ENCODE results near the gene MAPK8. TPM values are rescaled to one million over a fixed set of nuclear protein-coding genes. Genes with fewer than 3 reads are reported as not detected.

Gene MAPK8
- total and polyA plus RNA-seq, 3 experiments from 2014 or later, result 20.5 to 43.5 (median 38.8) TPM

- Mint-ChIP-seq H3K27ac (peak overlapping the region in 1 of 8 donors; percentile 36), H3K36me3 (peaks cover 21 to 41% (median 28%) of the 10 kb centered on the region in 3 donors), H3K4me3 (no peak overlapping the region), H3K9me3 (peaks cover 0 to 7% (median 3%) of the 10 kb centered on the region in 5 donors), H3K27me3 (no peaks in the 10 kb centered on the region), H3K4me1 (peaks cover 22 to 45% (median 41%) of the 10 kb centered on the region in 3 donors)
- DNase-seq, result no peak
- ChIA-PET POLR2A (no interaction called here), CTCF (no interaction called here)
- Histone ChIP-seq H3K9me3 (ENCODE audit: low read length) (no peaks in the 10 kb centered on the region), H3K27me3 (ENCODE audit: insufficient read depth, low read length, poor library complexity, severe bottlenecking) (no peaks in the 10 kb centered on the region), H3K27ac (ENCODE audit: low read depth, low read length) (no peak overlapping the region), H3K4me3 (ENCODE audit: low read length) (no peak overlapping the region), H3K36me3 (ENCODE audit: insufficient read depth, low read length) (no peaks in the 10 kb centered on the region), H3K4me1 (ENCODE audit: insufficient read depth, low read length) (peaks cover 16% of the 10 kb centered on the region)
Observed at GRCh38 chr10:48332166-48332870, 25.8 kb downstream of the MAPK8 start.

- peaks cover 0 to 7% (median 3%) of the 10 kb centered on the region in 5 donors for H3K9me3 Mint-ChIP-seq
- ChIA-PET POLR2A (no interaction called here), CTCF (no interaction called here)
- peaks cover 25 to 47% (median 41%) of the 10 kb centered on the region in 3 donors for H3K4me1 Mint-ChIP-seq
- H3K4me1 ChIP-seq (ENCODE audit: insufficient read depth, low read length), result peaks cover 16% of the 10 kb centered on the region
- DNase-seq, result no peak
- H3K36me3 Mint-ChIP-seq, result peaks cover 21 to 43% (median 31%) of the 10 kb centered on the region in 3 donors
- no peak overlapping the region for H3K4me3 Mint-ChIP-seq
- H3K27me3 Mint-ChIP-seq, result no peaks in the 10 kb centered on the region
- H3K27ac Mint-ChIP-seq, result peak overlapping the region in 2 of 8 donors; percentile 29 to 33
- no peak overlapping the region for H3K27ac ChIP-seq (ENCODE audit: low read depth, low read length)
- no peaks in the 10 kb centered on the region for H3K36me3 ChIP-seq (ENCODE audit: insufficient read depth, low read length)
- H3K27me3 ChIP-seq (ENCODE audit: insufficient read depth, low read length, poor library complexity, severe bottlenecking), result no peaks in the 10 kb centered on the region
- H3K4me3 ChIP-seq (ENCODE audit: low read length), result no peak overlapping the region
- H3K9me3 ChIP-seq (ENCODE audit: low read length), result no peaks in the 10 kb centered on the region
Observed at GRCh38 chr10:48332871-48333216, 26.4 kb downstream of the MAPK8 start.

- CTCF ChIA-PET, result no interaction called here
Observed at GRCh38 chr10:48333856-48334255, 27.4 kb downstream of the MAPK8 start.

GRCh38 chr10:48335788-48336187 lies 29.3 kb downstream of the MAPK8 start:
- no peak overlapping the region for H3K27ac ChIP-seq (ENCODE audit: low read depth, low read length)
- no peak overlapping the region for H3K4me3 Mint-ChIP-seq
- no peak overlapping the region for H3K4me3 ChIP-seq (ENCODE audit: low read length)
- CTCF ChIA-PET, result no interaction called here
- H3K9me3 ChIP-seq (ENCODE audit: low read length), result no peaks in the 10 kb centered on the region
- no peak for DNase-seq
- POLR2A ChIA-PET, result no interaction called here
- H3K27ac Mint-ChIP-seq, result no peak overlapping the region
- peaks cover 0 to 7% (median 3%) of the 10 kb centered on the region in 5 donors for H3K9me3 Mint-ChIP-seq
- H3K36me3 Mint-ChIP-seq, result peaks cover 17 to 35% (median 23%) of the 10 kb centered on the region in 3 donors
- peaks cover 20 to 51% (median 37%) of the 10 kb centered on the region in 3 donors for H3K4me1 Mint-ChIP-seq
- H3K27me3 ChIP-seq (ENCODE audit: insufficient read depth, low read length, poor library complexity, severe bottlenecking), result no peaks in the 10 kb centered on the region
- H3K36me3 ChIP-seq (ENCODE audit: insufficient read depth, low read length), result no peaks in the 10 kb centered on the region
- no peaks in the 10 kb centered on the region for H3K27me3 Mint-ChIP-seq
- H3K4me1 ChIP-seq (ENCODE audit: insufficient read depth, low read length), result peaks cover 9% of the 10 kb centered on the region

More at GRCh38 chr10:48333856-48334255, 27.4 kb downstream of the MAPK8 start:
- H3K27ac Mint-ChIP-seq, result no peak overlapping the region
- peaks cover 25 to 46% (median 40%) of the 10 kb centered on the region in 3 donors for H3K4me1 Mint-ChIP-seq
- Histone ChIP-seq H3K27me3 (ENCODE audit: insufficient read depth, low read length, poor library complexity, severe bottlenecking) (no peaks in the 10 kb centered on the region), H3K4me3 (ENCODE audit: low read length) (no peak overlapping the region), H3K4me1 (ENCODE audit: insufficient read depth, low read length) (peaks cover 16% of the 10 kb centered on the region), H3K9me3 (ENCODE audit: low read length) (no peaks in the 10 kb centered on the region), H3K36me3 (ENCODE audit: insufficient read depth, low read length) (no peaks in the 10 kb centered on the region), H3K27ac (ENCODE audit: low read depth, low read length) (no peak overlapping the region)
- H3K4me3 Mint-ChIP-seq, result no peak overlapping the region
- no peaks in the 10 kb centered on the region for H3K27me3 Mint-ChIP-seq
- DNase-seq, result no peak
- H3K36me3 Mint-ChIP-seq, result peaks cover 20 to 43% (median 27%) of the 10 kb centered on the region in 3 donors
- peaks cover 0 to 7% (median 3%) of the 10 kb centered on the region in 5 donors for H3K9me3 Mint-ChIP-seq
- POLR2A ChIA-PET, result no interaction called here

- CTCF ChIA-PET, result no interaction called here
- no peak overlapping the region for H3K27ac Mint-ChIP-seq
Observed at GRCh38 chr10:48336978-48337599, 30.6 kb downstream of the MAPK8 start.

GRCh38 chr10:48340734-48341133 lies 34.3 kb downstream of the MAPK8 start:
- Mint-ChIP-seq H3K9me3 (peaks cover 0 to 7% (median 0%) of the 10 kb centered on the region in 5 donors), H3K4me1 (peaks cover 22 to 46% (median 41%) of the 10 kb centered on the region in 3 donors), H3K36me3 (peaks cover 6 to 19% (median 10%) of the 10 kb centered on the region in 3 donors), H3K4me3 (no peak overlapping the region), H3K27me3 (no peaks in the 10 kb centered on the region), H3K27ac (no peak overlapping the region)
- no peak overlapping the region for H3K27ac ChIP-seq (ENCODE audit: low read depth, low read length)
- ChIA-PET POLR2A (no interaction called here), CTCF (no interaction called here)
- no peaks in the 10 kb centered on the region for H3K4me1 ChIP-seq (ENCODE audit: insufficient read depth, low read length)
- no peaks in the 10 kb centered on the region for H3K9me3 ChIP-seq (ENCODE audit: low read length)
- no peak for DNase-seq
- no peaks in the 10 kb centered on the region for H3K27me3 ChIP-seq (ENCODE audit: insufficient read depth, low read length, poor library complexity, severe bottlenecking)
- H3K36me3 ChIP-seq (ENCODE audit: insufficient read depth, low read length), result no peaks in the 10 kb centered on the region
- no peak overlapping the region for H3K4me3 ChIP-seq (ENCODE audit: low read length)

More at GRCh38 chr10:48336978-48337599, 30.6 kb downstream of the MAPK8 start:
- Mint-ChIP-seq H3K9me3 (peaks cover 0 to 5% (median 2%) of the 10 kb centered on the region in 5 donors), H3K4me3 (no peak overlapping the region), H3K27me3 (no peaks in the 10 kb centered on the region), H3K36me3 (peaks cover 18 to 26% (median 22%) of the 10 kb centered on the region in 3 donors), H3K4me1 (peaks cover 23 to 51% (median 39%) of the 10 kb centered on the region in 3 donors)
- Histone ChIP-seq H3K4me3 (ENCODE audit: low read length) (no peak overlapping the region), H3K9me3 (ENCODE audit: low read length) (no peaks in the 10 kb centered on the region), H3K27me3 (ENCODE audit: insufficient read depth, low read length, poor library complexity, severe bottlenecking) (no peaks in the 10 kb centered on the region), H3K4me1 (ENCODE audit: insufficient read depth, low read length) (no peaks in the 10 kb centered on the region), H3K36me3 (ENCODE audit: insufficient read depth, low read length) (no peaks in the 10 kb centered on the region), H3K27ac (ENCODE audit: low read depth, low read length) (no peak overlapping the region)
- POLR2A ChIA-PET, result no interaction called here
- no peak for DNase-seq

GRCh38 chr10:48343106-48343505 lies 36.6 kb downstream of the MAPK8 start:
- ChIA-PET CTCF (no interaction called here), POLR2A (no interaction called here)
- H3K27ac ChIP-seq (ENCODE audit: low read depth, low read length), result no peak overlapping the region
- no peaks in the 10 kb centered on the region for H3K36me3 ChIP-seq (ENCODE audit: insufficient read depth, low read length)
- H3K4me1 Mint-ChIP-seq, result peaks cover 19 to 43% (median 41%) of the 10 kb centered on the region in 3 donors
- H3K9me3 Mint-ChIP-seq, result peaks cover 5 to 19% (median 14%) of the 10 kb centered on the region in 5 donors
- H3K36me3 Mint-ChIP-seq, result peaks cover 9 to 30% (median 17%) of the 10 kb centered on the region in 3 donors
- no peak overlapping the region for H3K4me3 ChIP-seq (ENCODE audit: low read length)
- no peak for DNase-seq
- H3K27me3 ChIP-seq (ENCODE audit: insufficient read depth, low read length, poor library complexity, severe bottlenecking), result no peaks in the 10 kb centered on the region
- H3K9me3 ChIP-seq (ENCODE audit: low read length), result no peaks in the 10 kb centered on the region
- no peaks in the 10 kb centered on the region for H3K27me3 Mint-ChIP-seq
- no peak overlapping the region for H3K4me3 Mint-ChIP-seq
- no peak overlapping the region for H3K27ac Mint-ChIP-seq
- H3K4me1 ChIP-seq (ENCODE audit: insufficient read depth, low read length), result no peaks in the 10 kb centered on the region

- CTCF ChIA-PET, result no interaction called here
- no peaks in the 10 kb centered on the region for H3K4me1 ChIP-seq (ENCODE audit: insufficient read depth, low read length)
- H3K27ac ChIP-seq (ENCODE audit: low read depth, low read length), result no peak overlapping the region
Observed at GRCh38 chr10:48343921-48344598, 37.6 kb downstream of the MAPK8 start.

More at GRCh38 chr10:48343921-48344598, 37.6 kb downstream of the MAPK8 start:
- no peak for DNase-seq
- POLR2A ChIA-PET, result no interaction called here
- H3K4me3 ChIP-seq (ENCODE audit: low read length), result no peak overlapping the region
- H3K9me3 ChIP-seq (ENCODE audit: low read length), result no peaks in the 10 kb centered on the region
- Mint-ChIP-seq H3K4me1 (peaks cover 13 to 34% (median 33%) of the 10 kb centered on the region in 3 donors), H3K4me3 (no peak overlapping the region), H3K27ac (no peak overlapping the region), H3K36me3 (peaks cover 8 to 38% (median 14%) of the 10 kb centered on the region in 3 donors), H3K9me3 (peaks cover 5 to 26% (median 22%) of the 10 kb centered on the region in 5 donors), H3K27me3 (no peaks in the 10 kb centered on the region)
- H3K36me3 ChIP-seq (ENCODE audit: insufficient read depth, low read length), result no peaks in the 10 kb centered on the region
- no peaks in the 10 kb centered on the region for H3K27me3 ChIP-seq (ENCODE audit: insufficient read depth, low read length, poor library complexity, severe bottlenecking)
